ENCODE measurements around the gene ZNF273.

Gene ZNF273

DNA sequence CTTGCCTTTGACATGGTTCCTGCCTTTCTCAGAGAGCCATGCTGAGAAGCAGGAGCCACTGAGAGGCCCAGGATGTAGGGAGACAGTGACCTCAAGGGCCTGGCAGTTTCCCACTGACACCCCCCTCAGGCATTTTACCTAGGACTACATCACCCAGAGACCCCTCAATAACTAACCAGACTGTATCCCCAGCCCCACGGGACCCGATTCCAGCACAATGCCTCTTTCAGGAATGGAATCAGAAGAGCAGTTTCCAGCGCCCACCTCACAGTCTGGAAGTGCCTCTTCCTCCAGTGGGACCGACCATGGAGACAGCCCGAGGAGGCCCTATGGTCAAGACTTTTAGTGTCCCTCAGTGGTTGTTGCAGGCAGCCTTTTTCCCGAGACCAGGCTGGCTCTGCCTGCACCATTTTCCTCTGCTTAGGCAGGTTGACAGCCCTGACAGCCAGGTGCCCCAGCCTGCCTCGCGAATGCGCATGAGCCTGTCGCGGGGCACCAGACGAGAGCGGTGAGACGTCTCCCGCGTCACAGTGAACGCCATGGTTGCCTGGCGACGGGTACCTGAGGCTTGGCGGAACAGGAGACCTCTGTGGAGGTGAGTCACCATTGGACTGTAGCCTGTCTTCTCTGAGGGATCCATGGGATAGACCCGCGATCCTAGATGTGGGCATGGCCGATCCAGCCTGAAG lies 28.4 kb upstream of the ZNF273 start:
- Histone ChIP-seq H3K27me3 (ENCODE audit: insufficient read depth, low read length) (peaks cover 10% of the 10 kb centered on the region), H3K36me3 (ENCODE audit: insufficient read depth, low read length) (no peaks in the 10 kb centered on the region), H3K79me2 (ENCODE audit: insufficient read depth, low read length) (no peaks in the 10 kb centered on the region), H3K4me3 (ENCODE audit: low read depth, low read length, poor library complexity, severe bottlenecking) (no peak overlapping the region), H2AFZ (ENCODE audit: low read length) (no peak overlapping the region), H3K4me1 (ENCODE audit: insufficient read depth, low read length, severe bottlenecking) (peaks cover 10% of the 10 kb centered on the region), H3K9me3 (ENCODE audit: low read length) (no peaks in the 10 kb centered on the region), H3F3A (ENCODE audit: insufficient read depth, low read length) (no peaks in the 10 kb centered on the region), H3K9me2 (ENCODE audit: low read depth, low read length) (no peaks in the 10 kb centered on the region), H4K20me1 (ENCODE audit: insufficient read depth, low read length) (no peaks in the 10 kb centered on the region), H3K9ac (ENCODE audit: low read length) (no peak overlapping the region), H3K27ac (ENCODE audit: low read depth, low read length, poor library complexity, severe bottlenecking) (no peak overlapping the region), H3K4me2 (ENCODE audit: low read length) (no peak overlapping the region)
- no peak for TF ChIP-seq EZH2 (IDR thresholded peaks at IDR 0.05; ENCODE audit: borderline replicate concordance, low read length)
- TF ChIP-seq CTCF (IDR thresholded peaks at IDR 0.05; ENCODE audit: low read length), result no peak

- Histone ChIP-seq H3K9ac (ENCODE audit: low read length) (no peak overlapping the region), H3K79me2 (ENCODE audit: insufficient read depth, low read length) (no peaks in the 10 kb centered on the region), H3K4me2 (ENCODE audit: low read length) (no peak overlapping the region), H4K20me1 (ENCODE audit: insufficient read depth, low read length) (no peaks in the 10 kb centered on the region), H3K27ac (ENCODE audit: low read depth, low read length, poor library complexity, severe bottlenecking) (no peak overlapping the region), H3K27me3 (ENCODE audit: insufficient read depth, low read length) (peaks cover 10% of the 10 kb centered on the region), H3K4me3 (ENCODE audit: low read depth, low read length, poor library complexity, severe bottlenecking) (no peak overlapping the region), H2AFZ (ENCODE audit: low read length) (no peak overlapping the region), H3K36me3 (ENCODE audit: insufficient read depth, low read length) (no peaks in the 10 kb centered on the region; the same call in 1 of the 2 replicates), H3K9me2 (ENCODE audit: low read depth, low read length) (no peaks in the 10 kb centered on the region), H3F3A (ENCODE audit: insufficient read depth, low read length) (no peaks in the 10 kb centered on the region), H3K9me3 (ENCODE audit: low read length) (no peaks in the 10 kb centered on the region), H3K4me1 (ENCODE audit: insufficient read depth, low read length, severe bottlenecking) (peaks cover 10% of the 10 kb centered on the region)
- TF ChIP-seq EZH2 (IDR thresholded peaks at IDR 0.05; ENCODE audit: borderline replicate concordance, low read length) (no peak), CTCF (IDR thresholded peaks at IDR 0.05; ENCODE audit: low read length) (no peak)
Measured at GRCh38 chr7:64875258-64875657, 27.8 kb upstream of the ZNF273 start.

DNA sequence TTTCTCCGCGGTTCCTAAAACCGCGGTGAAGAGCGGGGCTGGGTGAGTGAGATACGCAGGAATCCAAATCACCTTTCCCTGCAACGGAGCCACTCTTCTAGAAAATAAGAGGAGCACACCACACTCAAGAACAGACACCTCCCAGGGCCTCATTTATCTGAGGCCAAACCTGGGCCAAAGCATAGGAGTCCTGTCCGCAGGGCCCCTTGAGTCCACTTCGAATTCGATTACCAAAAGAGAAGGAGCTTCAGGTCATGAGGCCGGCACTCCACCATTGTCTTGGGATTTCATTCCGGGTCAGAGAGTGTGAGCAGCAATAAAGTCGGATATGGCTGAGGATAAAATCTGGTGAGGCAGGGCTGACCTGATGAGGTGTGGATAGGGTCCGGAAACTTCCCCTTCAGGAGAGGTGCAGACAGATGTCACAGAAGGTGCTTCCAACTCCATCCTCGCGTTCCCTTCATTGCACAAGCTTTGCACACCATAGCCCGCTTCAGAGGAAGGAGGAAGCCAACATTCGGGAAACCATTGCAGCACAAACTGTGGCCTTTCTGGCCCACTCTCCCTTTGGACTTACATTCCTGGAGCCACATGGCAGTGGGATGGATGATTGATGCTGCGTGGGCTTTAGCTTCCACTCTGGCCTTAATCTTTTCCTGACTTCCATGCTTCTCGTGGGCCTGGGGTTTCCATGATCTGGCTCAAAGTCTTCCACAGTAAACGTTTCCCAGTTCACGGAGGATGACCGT lies 27.2 kb upstream of the ZNF273 start:
- no peaks in the 10 kb centered on the region; the same call in 1 of the 2 replicates for H3K36me3 ChIP-seq (ENCODE audit: insufficient read depth, low read length)
- H2AFZ ChIP-seq (ENCODE audit: low read length), result no peak overlapping the region
- no peaks in the 10 kb centered on the region for H3K79me2 ChIP-seq (ENCODE audit: insufficient read depth, low read length)
- peaks cover 10% of the 10 kb centered on the region for H3K4me1 ChIP-seq (ENCODE audit: insufficient read depth, low read length, severe bottlenecking)
- H3K27me3 ChIP-seq (ENCODE audit: insufficient read depth, low read length), result peaks cover 10% of the 10 kb centered on the region
- no peaks in the 10 kb centered on the region for H3K9me2 ChIP-seq (ENCODE audit: low read depth, low read length)
- H3K9ac ChIP-seq (ENCODE audit: low read length), result no peak overlapping the region
- TF ChIP-seq EZH2 (IDR thresholded peaks at IDR 0.05; ENCODE audit: borderline replicate concordance, low read length) (no peak), CTCF (IDR thresholded peaks at IDR 0.05; ENCODE audit: low read length) (no peak)
- H3K27ac ChIP-seq (ENCODE audit: low read depth, low read length, poor library complexity, severe bottlenecking), result no peak overlapping the region
- no peaks in the 10 kb centered on the region for H3F3A ChIP-seq (ENCODE audit: insufficient read depth, low read length)
- no peak overlapping the region for H3K4me3 ChIP-seq (ENCODE audit: low read depth, low read length, poor library complexity, severe bottlenecking)
- no peak overlapping the region for H3K4me2 ChIP-seq (ENCODE audit: low read length)
- no peaks in the 10 kb centered on the region for H4K20me1 ChIP-seq (ENCODE audit: insufficient read depth, low read length)
- no peaks in the 10 kb centered on the region for H3K9me3 ChIP-seq (ENCODE audit: low read length)
